ENCODE results near the gene UTF1. TPM values are rescaled to one million over a fixed set of nuclear protein-coding genes. Genes with fewer than 3 reads are reported as not detected.
A peak's percentile ranks its signal among the peaks of the same experiment; 100 is the strongest.

The UTF1 gene
- polyA plus RNA-seq, 10 donors = 0.11 to 0.18 TPM; not detected in 8

GRCh38 chr10:133277277-133277992, 47.4 kb downstream of the UTF1 start:
- no peak for DNase-seq

DNA sequence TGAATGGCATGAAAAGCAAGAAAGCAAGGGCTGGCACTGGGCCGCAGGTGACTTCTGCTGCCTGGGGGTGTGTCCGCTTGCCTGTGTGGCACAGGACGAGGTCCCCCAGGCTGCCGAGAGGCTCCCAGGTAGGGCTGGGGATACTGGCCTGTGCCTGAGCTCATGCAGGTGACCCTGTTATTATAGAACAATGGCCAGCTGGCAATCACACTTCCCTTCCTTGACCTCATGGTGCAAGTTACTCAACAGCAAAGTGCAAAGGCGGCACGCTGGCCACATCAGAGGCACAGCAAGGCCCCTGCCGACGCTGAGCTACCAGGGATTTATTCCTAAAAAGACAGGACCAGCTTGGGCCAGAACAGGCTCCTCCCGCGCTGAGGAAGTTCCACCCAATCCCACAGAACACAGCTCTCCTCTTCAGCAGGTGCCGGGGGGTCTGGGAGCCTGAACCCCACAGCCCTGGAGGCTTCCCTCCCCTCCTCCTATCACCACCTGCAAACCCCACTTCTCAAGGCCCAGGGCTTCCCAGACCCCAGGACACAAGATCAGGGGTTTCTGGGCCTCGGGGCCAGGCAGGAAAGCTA, 48.1 kb downstream of the UTF1 start:
- no peak for DNase-seq

- DNase-seq = peak in 1 of 3 donors; percentile 39
Observed at GRCh38 chr10:133278577-133279265, 48.7 kb downstream of the UTF1 start.

- no peak for DNase-seq
Observed at GRCh38 chr10:133279326-133280226, 49.6 kb downstream of the UTF1 start.

GRCh38 chr10:133280391-133281059, 50.5 kb downstream of the UTF1 start:
- no peak for DNase-seq

DNA sequence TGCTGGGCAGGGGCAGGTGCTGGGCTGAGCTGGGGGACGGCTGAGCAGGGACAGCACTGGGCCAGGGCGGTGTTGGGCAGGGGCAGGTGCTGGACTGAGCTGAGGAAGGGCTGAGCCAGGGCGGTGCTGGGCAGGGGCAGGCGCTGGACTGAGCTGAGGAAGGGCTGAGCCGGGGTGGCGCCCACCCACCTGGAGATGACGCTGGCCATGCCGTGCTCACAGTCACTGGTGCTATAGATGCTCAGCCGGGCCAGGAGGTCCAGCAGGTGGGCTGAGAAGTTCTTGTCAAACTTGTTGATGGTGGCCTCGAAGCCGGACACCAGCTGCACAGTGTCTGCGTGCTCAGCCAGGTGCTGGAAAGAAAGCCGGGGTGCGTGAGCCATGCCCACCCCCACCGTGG, 51.1 kb downstream of the UTF1 start:
- DNase-seq = no peak

Other genes starting within 250 kb of the UTF1 start
- 1 to 10 TPM; 1.8 to 3.2 (median 2.5) TPM for gene ADGRA1, start 142.3 kb upstream of the UTF1 start, polyA plus RNA-seq (ENCODE audit: insufficient read length in 10 of 10)
- 1 to 10 TPM; 1.4 to 7.5 (median 4.1) TPM for gene KNDC1, start 70.0 kb upstream of the UTF1 start, polyA plus RNA-seq (ENCODE audit: insufficient read length in 10 of 10)
- under 1 TPM; 0.09 to 0.24 (median 0.18) TPM for gene VENTX, start 7.6 kb downstream of the UTF1 start, polyA plus RNA-seq (ENCODE audit: insufficient read length in 10 of 10)
- gene ADAM8, start 46.7 kb downstream of the UTF1 start, polyA plus RNA-seq (ENCODE audit: insufficient read length in 10 of 10) = 1 to 10 TPM in 9 of 10 donors, under 1 TPM in 1; 0.70 to 3.3 (median 1.6) TPM
- gene TUBGCP2, start 78.7 kb downstream of the UTF1 start, polyA plus RNA-seq (ENCODE audit: insufficient read length in 10 of 10) = 10 to 100 TPM; 33.9 to 43.6 (median 40.1) TPM
- gene ZNF511, start 78.7 kb downstream of the UTF1 start, polyA plus RNA-seq (ENCODE audit: insufficient read length in 10 of 10) = 10 to 100 TPM; 29.0 to 40.0 (median 33.4) TPM
- gene CALY, start 106.7 kb downstream of the UTF1 start, polyA plus RNA-seq (ENCODE audit: insufficient read length in 10 of 10) = under 1 TPM in 1 of 10 donors, not detected in 9; 0.30 TPM
- gene PRAP1, start 117.2 kb downstream of the UTF1 start, polyA plus RNA-seq (ENCODE audit: insufficient read length in 10 of 10) = under 1 TPM in 4 of 10 donors, not detected in 6; 0.27 to 0.39 (median 0.30) TPM
- 1 to 10 TPM; 2.6 to 9.3 (median 4.7) TPM for gene FUOM, start 127.8 kb downstream of the UTF1 start, polyA plus RNA-seq (ENCODE audit: insufficient read length in 10 of 10)
- gene ECHS1, start 143.1 kb downstream of the UTF1 start, polyA plus RNA-seq (ENCODE audit: insufficient read length in 10 of 10) = 100 to 1,000 TPM in 9 of 10 donors, 10 to 100 TPM in 1; 96.4 to 132 (median 123) TPM
- gene PAOX, start 149.0 kb downstream of the UTF1 start, polyA plus RNA-seq (ENCODE audit: insufficient read length in 10 of 10) = 1 to 10 TPM; 2.6 to 5.4 (median 3.0) TPM
- gene MTG1, start 163.9 kb downstream of the UTF1 start, polyA plus RNA-seq (ENCODE audit: insufficient read length in 10 of 10) = 10 to 100 TPM; 28.2 to 48.8 (median 36.5) TPM
- 1 to 10 TPM; 2.7 to 3.7 (median 3.1) TPM for gene SPRN, start 194.4 kb downstream of the UTF1 start, polyA plus RNA-seq (ENCODE audit: insufficient read length in 10 of 10)
- gene SCART1, start 223.7 kb downstream of the UTF1 start, polyA plus RNA-seq (ENCODE audit: insufficient read length in 10 of 10) = 1 to 10 TPM in 5 of 10 donors, under 1 TPM in 5; 0.56 to 2.4 (median 0.98) TPM

Data from muscle of back (tissue), 11 donors.